ENCODE results near the gene CRACR2B. TPM values are rescaled to one million over a fixed set of nuclear protein-coding genes. Genes with fewer than 3 reads are reported as not detected.

The CRACR2B gene
- total and polyA plus RNA-seq, 2 donors (not counting 1 experiment from before 2014, with no cell fraction given) = 9.7 to 67.7 TPM

- WGBS (ENCODE audit: insufficient coverage) = 25% methylated on average over 32 of the region's 36 CpGs
- Mint-ChIP-seq H3K4me1 (peaks cover 45% of the 10 kb centered on the region), H3K9me3 (ENCODE audit: insufficient read depth) (no peaks in the 10 kb centered on the region), H3K27ac (peak overlapping the region; percentile 99), H3K27me3 (no peaks in the 10 kb centered on the region), H3K4me3 (peak overlapping the region; percentile 96)
- no peak for TF ChIP-seq CTCF (IDR thresholded peaks at IDR 0.05)
- TF ChIP-seq EZH2 (IDR thresholded peaks at IDR 0.05; ENCODE audit: borderline replicate concordance, insufficient read depth, low read depth, low read length, poor library complexity, severe bottlenecking) = no peak
- Histone ChIP-seq H3K79me2 (ENCODE audit: control insufficient read depth, insufficient read depth, low read length) (peaks cover 38% of the 10 kb centered on the region), H3K4me3 (ENCODE audit: control extremely low read depth in 1 of 5, extremely low read depth in 1 of 5, insufficient read depth in 1 of 5, low read depth in 2 of 5, low read length in 4 of 5) (peak overlapping the region in 4 of 5 experiments; percentile 53 to 95 (median 88)), H2AFZ (ENCODE audit: insufficient read depth, low read depth, low read length, poor library complexity, severe bottlenecking) (peak overlapping the region; percentile 93), H3K27ac (ENCODE audit: low read length in 2 of 2) (peak overlapping the region; percentile 83 to 94), H3K9me3 (ENCODE audit: control extremely low read depth in 1 of 3, control insufficient read depth in 2 of 3, insufficient read depth in 1 of 3, low read length in 2 of 3) (no peaks in the 10 kb centered on the region), H3K27me3 (replicated peaks in 1 of 4; ENCODE audit: control extremely low read depth in 1 of 4, control insufficient read depth in 3 of 4, insufficient read depth in 4 of 4, low read length in 3 of 4) (no peaks in the 10 kb centered on the region), H3K4me1 (ENCODE audit: control insufficient read depth in 2 of 2, insufficient read depth in 2 of 2, low read length in 2 of 2) (peaks cover 31 to 43% of the 10 kb centered on the region in 2 donors), H4K20me1 (ENCODE audit: control insufficient read depth, insufficient read depth, low read length, poor library complexity, severe bottlenecking) (peaks cover 41% of the 10 kb centered on the region), H3K4me2 (replicated peaks; ENCODE audit: low read depth, low read length, poor library complexity, severe bottlenecking) (peak overlapping the region; percentile 87), H3K9ac (ENCODE audit: low read length) (peak overlapping the region; percentile 90), H3K36me3 (replicated peaks in 1 of 2; ENCODE audit: control extremely low read depth in 1 of 2, control insufficient read depth in 1 of 2, extremely low read depth in 1 of 2, insufficient read depth in 2 of 2, low read length in 1 of 2) (peaks cover 2 to 24% of the 10 kb centered on the region in 2 experiments)
- DNase-seq (no peak), ATAC-seq (ENCODE audit: low read depth) (no peak)
- CTCF ChIA-PET = interaction anchor here (1.1 to 2.6 kb wide), 4 partner anchors 10 to 254 kb away, joined by 3 to 14 read pairs (median 4); partner anchors contain the start of gene PNPLA2
- intact Hi-C loops (cut with micrococcal nuclease) = loop anchor here (1.0 to 5.0 kb wide), 5 partner anchors 10 to 302 kb away; partner anchors contain the start of genes AP2A2, POLR2L, RNH1 and SLC25A22
- POLR2A ChIA-PET = interaction anchor here (0.8 to 2.9 kb wide), 6 partner anchors 11 to 113 kb away, joined by 3 to 32 read pairs (median 8); partner anchors contain the start of genes PNPLA2, POLR2L, SLC25A22 and TMEM80
Observed at GRCh38 chr11:808427-809286, 19.1 kb upstream of the CRACR2B start.
